Measurements from ENCODE around the gene DOCK2.

DOCK2 gene

GRCh38 chr5:170000155-170000554 lies 363.1 kb downstream of the DOCK2 start:
- H3K27ac ChIP-seq = no peak overlapping the region
- TF ChIP-seq, protein P1, sequence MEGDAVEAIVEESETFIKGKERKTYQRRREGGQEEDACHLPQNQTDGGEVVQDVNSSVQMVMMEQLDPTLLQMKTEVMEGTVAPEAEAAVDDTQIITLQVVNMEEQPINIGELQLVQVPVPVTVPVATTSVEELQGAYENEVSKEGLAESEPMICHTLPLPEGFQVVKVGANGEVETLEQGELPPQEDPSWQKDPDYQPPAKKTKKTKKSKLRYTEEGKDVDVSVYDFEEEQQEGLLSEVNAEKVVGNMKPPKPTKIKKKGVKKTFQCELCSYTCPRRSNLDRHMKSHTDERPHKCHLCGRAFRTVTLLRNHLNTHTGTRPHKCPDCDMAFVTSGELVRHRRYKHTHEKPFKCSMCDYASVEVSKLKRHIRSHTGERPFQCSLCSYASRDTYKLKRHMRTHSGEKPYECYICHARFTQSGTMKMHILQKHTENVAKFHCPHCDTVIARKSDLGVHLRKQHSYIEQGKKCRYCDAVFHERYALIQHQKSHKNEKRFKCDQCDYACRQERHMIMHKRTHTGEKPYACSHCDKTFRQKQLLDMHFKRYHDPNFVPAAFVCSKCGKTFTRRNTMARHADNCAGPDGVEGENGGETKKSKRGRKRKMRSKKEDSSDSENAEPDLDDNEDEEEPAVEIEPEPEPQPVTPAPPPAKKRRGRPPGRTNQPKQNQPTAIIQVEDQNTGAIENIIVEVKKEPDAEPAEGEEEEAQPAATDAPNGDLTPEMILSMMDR (conservative IDR thresholded peaks at IDR 0.05) = no peak

DNA sequence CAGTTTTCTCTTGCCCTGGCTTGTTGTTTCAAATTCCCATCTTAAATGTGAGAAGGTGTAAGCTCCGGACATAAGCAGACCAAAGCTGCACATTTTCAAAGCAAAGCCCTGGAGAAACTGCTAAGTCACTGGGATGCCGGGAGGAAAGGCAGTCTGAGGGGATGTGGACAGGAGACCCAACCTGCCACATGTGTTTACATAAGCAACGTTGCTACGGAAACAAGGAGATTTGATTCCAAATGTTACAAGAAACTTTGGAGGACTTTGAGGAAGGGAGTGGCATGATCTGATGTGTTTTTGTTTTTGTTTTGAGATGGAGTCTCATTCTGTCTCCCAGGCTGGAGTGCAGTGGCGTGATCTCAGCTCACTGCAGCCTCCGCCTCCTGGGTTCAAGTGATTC lies 368.9 kb downstream of the DOCK2 start:
- H3K27ac ChIP-seq = no peak overlapping the region
- TF ChIP-seq, protein P1 (conservative IDR thresholded peaks at IDR 0.05) = no peak

GRCh38 chr5:170008376-170008775 lies 371.3 kb downstream of the DOCK2 start:
- no peak overlapping the region for H3K27ac ChIP-seq
- TF ChIP-seq, protein P1 (conservative IDR thresholded peaks at IDR 0.05) = no peak

DNA sequence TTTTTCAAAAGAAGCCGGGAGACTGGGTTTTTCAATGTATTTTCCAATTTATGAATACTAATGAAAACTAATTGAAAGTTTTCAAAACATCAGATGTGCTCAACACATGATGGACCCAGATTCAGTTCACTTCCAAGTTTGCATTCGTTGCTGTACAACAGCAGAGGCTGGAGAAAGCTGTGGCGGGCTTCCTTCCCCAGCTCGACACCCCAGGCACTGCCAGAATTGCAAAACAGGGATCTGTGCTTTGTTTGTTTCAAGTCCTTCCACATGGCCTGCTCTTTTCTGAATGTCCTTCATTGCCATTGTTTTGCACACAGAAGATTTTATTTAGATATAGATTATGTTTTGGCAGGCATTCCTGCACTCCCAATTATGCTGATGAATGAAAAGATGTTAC lies 373.5 kb downstream of the DOCK2 start:
- TF ChIP-seq, protein P1 (conservative IDR thresholded peaks at IDR 0.05) = no peak
- no peak overlapping the region for H3K27ac ChIP-seq

DNA sequence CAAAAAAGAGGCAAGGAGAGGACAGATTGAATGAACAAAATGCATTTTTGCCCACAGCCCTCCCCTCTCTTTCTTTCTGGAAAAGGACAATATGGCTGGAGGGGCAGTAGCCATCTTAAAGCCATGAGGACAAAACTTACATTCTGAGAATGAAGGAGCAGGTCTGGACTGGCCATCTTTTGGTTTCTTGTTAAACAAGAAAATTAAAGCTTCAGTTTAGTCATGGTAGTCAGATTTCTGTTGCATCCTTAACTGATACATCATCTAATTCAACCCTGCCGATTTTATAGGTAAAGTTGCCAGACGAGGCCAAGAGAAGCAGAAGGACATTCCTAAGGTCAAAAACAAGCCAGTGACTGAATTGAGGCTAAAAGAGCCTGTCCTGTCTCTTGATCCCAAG lies 374.7 kb downstream of the DOCK2 start:
- TF ChIP-seq, protein P1 (conservative IDR thresholded peaks at IDR 0.05) = no peak

GRCh38 chr5:170012622-170013021 lies 375.5 kb downstream of the DOCK2 start:
- H3K27ac ChIP-seq = no peak overlapping the region
- TF ChIP-seq, protein P1 (conservative IDR thresholded peaks at IDR 0.05) = no peak

More for the DNA sequence above, 374.7 kb downstream of the DOCK2 start:
- no peak overlapping the region for H3K27ac ChIP-seq

DNA sequence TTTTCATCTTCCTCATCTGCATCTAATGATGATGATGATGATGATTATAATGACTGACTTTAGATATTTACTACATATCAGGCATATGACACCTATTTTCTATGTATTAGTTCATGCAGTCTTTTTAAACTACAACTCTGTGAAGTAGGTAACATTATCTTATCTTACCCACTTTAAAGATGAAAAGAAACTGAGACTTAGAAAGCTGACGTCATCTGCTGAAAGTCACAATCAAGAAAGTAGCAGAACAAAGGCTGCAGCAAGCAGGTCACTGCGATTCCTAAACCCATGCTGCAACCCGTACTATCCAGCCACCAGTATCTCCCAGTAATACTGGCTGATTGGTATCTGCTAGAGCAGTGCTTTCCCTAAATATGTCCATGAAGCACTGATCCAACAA lies 383.3 kb downstream of the DOCK2 start:
- TF ChIP-seq, protein P1 (conservative IDR thresholded peaks at IDR 0.05) = no peak
- H3K27ac ChIP-seq = no peak overlapping the region

DNA sequence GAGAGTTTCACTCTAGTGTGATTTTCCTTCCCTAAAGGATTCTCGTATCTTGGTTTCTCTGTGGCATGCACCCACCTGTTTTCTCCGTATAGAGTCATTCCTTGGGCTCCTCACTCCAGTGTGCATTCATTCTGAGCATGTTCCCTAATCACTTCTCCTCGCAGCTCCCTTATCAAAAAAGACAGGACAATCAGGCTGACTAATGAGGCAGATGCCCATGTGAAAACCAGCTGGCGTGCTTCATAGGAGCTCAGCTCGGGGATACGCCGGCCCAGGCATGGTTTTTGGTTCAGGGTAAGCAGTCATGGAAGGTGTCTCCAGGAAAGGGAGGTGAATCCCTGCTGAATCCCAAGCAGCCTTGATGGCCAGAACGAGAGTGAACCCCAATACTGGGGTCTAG lies 384.4 kb downstream of the DOCK2 start:
- TF ChIP-seq, protein P1 (conservative IDR thresholded peaks at IDR 0.05) = no peak

More for the DNA sequence above, 384.4 kb downstream of the DOCK2 start:
- H3K27ac ChIP-seq = no peak overlapping the region
